GM12801 (cell line): ENCODE measurements around the gene STAC.

Experiments used
- TF ChIP-seq, protein P1 (sequence below): IDR thresholded peaks from one replicate; pipeline ENCODE4 v1.5.1; 2011; ENCODE audit warnings: control low read depth; ENCODE audit not compliant: insufficient read length; ENCODE audit errors: extremely low read depth

The STAC gene

GRCh38 chr3:36367912-36368573 is 12.3 kb upstream of the STAC start:
- TF ChIP-seq, protein P1, sequence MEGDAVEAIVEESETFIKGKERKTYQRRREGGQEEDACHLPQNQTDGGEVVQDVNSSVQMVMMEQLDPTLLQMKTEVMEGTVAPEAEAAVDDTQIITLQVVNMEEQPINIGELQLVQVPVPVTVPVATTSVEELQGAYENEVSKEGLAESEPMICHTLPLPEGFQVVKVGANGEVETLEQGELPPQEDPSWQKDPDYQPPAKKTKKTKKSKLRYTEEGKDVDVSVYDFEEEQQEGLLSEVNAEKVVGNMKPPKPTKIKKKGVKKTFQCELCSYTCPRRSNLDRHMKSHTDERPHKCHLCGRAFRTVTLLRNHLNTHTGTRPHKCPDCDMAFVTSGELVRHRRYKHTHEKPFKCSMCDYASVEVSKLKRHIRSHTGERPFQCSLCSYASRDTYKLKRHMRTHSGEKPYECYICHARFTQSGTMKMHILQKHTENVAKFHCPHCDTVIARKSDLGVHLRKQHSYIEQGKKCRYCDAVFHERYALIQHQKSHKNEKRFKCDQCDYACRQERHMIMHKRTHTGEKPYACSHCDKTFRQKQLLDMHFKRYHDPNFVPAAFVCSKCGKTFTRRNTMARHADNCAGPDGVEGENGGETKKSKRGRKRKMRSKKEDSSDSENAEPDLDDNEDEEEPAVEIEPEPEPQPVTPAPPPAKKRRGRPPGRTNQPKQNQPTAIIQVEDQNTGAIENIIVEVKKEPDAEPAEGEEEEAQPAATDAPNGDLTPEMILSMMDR = no peak

- TF ChIP-seq, protein P1 = no peak
Measured at GRCh38 chr3:36372534-36372935, 7.8 kb upstream of the STAC start.

GRCh38 chr3:36373084-36373483 is 7.2 kb upstream of the STAC start:
- TF ChIP-seq, protein P1 = no peak

GRCh38 chr3:36373666-36374065 is 6.6 kb upstream of the STAC start:
- TF ChIP-seq, protein P1 = no peak

DNA sequence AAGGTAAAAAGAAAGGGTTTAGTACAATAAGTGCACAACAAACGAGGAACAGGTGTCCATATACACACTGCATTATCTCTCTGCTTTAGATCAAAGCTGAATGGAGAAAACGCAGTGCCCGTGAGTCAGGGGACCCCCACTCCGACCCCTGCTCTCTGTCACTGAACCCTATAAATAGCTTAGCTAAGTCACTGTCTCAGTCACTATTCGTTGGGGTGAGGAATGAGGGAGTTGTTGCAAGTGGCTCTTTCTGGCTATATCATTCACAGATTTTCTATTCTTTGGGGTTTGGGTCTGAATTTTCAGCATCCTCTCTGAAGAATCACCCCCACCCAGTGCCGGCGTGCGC is 458 bp upstream of the STAC start:
- TF ChIP-seq, protein P1 = no peak

GRCh38 chr3:36381311-36381956 is 1.1 kb downstream of the STAC start:
- TF ChIP-seq, protein P1 = no peak

GRCh38 chr3:36393563-36393962 is 13.3 kb downstream of the STAC start:
- TF ChIP-seq, protein P1 = no peak
